ENCODE results near the gene CPSF4. TPM values are rescaled to one million over a fixed set of nuclear protein-coding genes. Genes with fewer than 3 reads are reported as not detected.

The CPSF4 gene
- total RNA-seq, 1 donor, result 41.5 TPM

DNA sequence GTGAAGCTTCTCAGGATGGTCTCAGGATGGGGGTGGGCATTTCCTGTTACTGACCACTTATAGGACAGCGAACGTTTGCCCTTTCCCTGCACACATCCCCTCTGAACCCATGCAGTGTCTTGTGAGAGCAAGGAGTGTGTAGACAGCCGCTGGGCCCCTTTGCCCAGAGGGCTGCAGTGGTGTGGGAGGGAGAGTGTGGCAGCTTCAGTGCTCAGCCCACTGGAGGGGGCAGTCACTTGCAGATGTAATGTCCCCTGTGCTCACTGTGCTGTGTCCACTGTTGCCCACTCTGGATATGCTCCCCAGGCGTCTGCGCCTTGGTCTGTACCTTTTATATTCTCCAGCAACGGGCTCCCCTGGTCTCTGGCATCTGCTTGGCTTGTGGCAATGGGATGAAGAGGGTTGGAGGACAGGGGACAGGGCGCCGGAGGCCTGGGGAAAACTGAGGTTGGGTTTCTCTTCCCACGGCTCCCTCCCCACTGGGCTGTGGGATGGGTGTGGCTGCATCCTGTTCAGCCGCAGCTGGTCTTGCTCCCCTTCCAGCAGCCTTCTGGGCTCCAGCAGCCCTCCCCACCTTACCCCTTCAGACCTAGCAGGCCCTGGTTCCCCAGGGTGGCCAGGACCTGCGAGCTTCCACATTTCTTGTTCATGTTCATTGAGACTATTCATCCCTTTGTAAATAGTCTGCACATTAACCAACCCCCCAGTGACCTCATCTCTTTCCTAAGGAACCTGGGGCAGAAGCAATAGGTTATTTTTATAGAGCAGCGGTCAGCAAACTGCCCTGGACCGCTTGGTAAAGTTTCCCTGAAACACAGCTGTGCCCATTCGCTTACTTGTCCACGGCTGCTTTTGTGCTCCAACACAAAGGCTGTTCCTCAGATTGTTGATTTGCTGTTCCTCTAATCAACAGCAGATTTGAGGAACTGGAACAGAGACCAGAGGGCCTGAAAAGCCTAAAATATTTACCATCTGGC lies 40.0 kb downstream of the CPSF4 start:
- DNase-seq (ENCODE audit: low read depth in 2 of 3, low spot score in 2 of 3), result no peak

DNA sequence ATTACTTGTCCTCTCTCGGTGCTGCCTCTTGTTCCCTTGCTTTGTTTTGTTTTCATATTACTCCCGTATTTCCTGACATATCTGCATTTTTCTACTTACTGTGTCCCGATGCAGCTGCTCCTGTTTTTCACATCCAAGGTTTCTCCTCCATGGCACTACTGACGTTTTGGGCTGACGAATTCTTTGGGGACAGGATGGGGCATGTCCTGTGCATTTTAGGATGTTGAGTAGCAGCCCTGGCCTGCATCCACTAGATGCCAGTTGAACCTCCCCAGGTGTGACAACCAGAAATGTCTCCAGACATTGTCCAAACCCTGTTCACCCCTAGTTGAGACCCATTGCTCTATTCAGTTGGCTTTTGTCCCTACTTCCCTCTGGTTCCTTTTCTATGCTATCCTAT lies 46.4 kb downstream of the CPSF4 start:
- no peak for DNase-seq (ENCODE audit: low read depth in 2 of 3, low spot score in 2 of 3)

DNA sequence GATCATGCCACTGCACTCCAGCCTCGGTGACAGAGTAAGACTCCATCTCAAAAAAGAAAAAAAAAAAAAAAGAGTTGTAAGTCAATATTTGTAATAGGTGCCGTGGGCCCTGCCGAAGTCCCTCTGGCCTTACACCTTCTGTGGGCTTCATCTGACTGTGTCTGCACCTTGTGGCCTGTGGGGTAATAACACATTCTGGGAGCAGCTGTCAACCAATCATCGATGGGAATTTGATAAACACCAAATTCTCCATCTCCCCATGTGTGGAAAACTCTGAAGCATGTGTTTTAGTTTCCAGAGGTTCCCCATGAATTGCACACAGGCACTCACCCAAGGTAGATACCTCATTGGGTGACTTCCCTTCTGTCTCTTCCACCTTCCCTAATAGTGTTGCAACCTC lies 50.5 kb downstream of the CPSF4 start:
- no peak for DNase-seq (ENCODE audit: low read depth in 2 of 3, low spot score in 2 of 3)

DNA sequence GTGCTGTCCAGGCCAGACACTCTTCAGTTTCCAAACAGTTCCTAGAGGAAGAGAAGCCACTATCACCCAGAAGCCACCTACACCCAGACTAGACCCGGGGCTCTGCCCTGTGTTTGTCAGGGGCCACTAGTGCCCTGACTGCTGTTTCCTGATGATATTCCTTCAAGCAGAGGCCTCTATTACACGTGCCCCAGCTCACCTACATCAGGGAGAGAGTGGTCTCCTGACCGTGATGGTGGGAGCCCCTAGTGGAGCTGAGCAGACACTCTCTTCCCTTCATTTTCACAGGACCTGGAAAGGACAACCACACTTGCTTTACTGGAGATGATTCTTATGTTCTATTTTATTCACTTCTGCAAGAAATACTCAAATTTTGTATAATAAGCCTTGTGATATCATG lies 52.1 kb downstream of the CPSF4 start:
- DNase-seq (ENCODE audit: low read depth in 2 of 3, low spot score in 2 of 3), result no peak

DNA sequence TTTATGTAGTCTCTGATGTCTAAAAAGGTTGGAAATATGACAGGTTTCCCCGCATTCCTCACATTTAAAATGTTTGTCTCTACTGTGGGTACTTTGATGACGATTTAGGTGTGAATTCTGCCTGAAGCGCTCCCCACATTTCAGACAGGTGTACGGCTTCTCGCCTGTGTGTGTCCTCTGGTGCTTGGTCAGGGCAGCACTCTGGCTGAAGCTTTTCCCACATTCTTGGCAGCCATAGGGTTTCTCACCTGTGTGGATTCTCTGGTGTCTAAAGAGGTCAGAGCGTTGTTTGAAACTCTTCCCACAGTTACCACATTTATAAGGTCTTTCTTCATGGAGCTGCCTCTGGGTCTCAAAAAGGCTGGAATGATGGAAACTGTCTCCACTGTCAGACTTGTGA lies 55.1 kb downstream of the CPSF4 start:
- no peak for DNase-seq (ENCODE audit: low read depth in 2 of 3, low spot score in 2 of 3)

DNA sequence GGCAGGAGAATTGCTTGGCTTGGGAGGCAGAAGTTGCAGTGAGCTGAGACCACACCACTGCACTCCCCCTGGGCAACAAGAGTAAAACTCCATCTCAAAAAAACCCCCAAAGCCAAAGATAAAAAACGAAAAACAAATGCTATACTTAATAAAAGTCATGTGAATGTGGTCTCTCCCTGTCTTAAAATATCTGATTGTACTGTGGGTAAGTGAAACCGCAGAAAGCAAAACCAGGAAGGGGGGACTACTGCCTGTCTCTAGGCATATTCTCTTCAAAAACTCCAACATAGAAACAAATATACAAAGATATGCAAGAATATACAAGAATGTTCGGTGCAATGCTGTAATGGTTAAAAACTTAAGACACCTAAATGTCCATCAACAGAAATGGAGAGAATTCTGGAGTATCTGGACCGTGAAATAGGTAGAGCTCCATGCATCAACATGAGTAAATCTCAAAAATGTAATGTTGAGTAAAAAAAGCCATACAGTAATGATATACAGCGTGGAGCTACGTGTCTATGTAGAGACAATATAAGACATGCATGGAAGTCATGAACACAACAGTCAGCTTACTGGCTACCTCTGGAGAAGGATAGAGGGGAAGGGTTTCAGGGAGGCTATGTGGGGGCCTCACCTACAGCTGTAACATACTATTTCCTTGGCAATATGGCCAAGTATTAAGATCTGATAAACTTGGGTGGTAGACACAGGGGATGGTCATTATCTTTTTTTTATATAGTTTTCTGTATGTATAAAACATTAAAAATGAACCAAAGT lies 59.2 kb downstream of the CPSF4 start:
- peak in 2 of 3 donors; percentile 33 to 47 for DNase-seq (ENCODE audit: low read depth in 2 of 3, low spot score in 2 of 3)

DNA sequence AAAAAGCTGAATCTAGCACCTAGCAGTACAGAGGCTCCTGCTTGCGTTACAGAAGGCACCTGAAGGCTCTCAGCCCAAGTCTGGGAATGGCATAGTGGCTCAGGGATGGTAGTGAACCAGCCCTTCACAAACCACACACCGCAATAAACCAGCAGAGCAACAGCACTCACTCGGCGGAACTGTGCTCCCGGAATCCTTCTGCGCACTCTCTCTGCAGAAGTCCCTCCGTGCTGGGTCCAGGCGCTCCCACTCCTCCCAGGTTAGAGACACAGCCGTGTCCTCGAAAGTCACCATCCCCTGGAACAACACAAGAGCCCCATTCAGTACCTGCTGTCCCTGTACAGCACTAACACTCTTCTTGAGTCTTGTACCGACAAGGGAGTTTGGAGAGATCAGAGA lies 59.8 kb downstream of the CPSF4 start:
- DNase-seq (ENCODE audit: low read depth in 2 of 3, low spot score in 2 of 3), result no peak

DNA sequence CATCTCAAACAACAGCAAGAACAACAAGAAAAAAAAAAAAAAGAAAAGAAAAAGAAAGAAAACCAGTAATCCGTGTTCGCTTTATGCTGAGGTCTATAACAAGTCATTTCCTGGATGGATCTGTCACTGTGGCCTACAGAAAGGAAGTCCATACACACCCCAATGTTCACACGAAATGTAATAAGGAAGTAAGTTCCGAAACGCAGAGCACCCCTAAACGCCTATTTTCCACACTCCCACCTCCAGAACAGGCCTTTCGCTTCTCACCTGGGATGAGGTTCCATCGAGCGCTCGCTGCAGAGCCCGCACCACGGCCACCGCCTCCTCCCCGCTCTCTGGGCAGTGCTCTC lies 60.6 kb downstream of the CPSF4 start:
- peak; percentile 13 to 72 (median 62) for DNase-seq (ENCODE audit: low read depth in 2 of 3, low spot score in 2 of 3)

DNA sequence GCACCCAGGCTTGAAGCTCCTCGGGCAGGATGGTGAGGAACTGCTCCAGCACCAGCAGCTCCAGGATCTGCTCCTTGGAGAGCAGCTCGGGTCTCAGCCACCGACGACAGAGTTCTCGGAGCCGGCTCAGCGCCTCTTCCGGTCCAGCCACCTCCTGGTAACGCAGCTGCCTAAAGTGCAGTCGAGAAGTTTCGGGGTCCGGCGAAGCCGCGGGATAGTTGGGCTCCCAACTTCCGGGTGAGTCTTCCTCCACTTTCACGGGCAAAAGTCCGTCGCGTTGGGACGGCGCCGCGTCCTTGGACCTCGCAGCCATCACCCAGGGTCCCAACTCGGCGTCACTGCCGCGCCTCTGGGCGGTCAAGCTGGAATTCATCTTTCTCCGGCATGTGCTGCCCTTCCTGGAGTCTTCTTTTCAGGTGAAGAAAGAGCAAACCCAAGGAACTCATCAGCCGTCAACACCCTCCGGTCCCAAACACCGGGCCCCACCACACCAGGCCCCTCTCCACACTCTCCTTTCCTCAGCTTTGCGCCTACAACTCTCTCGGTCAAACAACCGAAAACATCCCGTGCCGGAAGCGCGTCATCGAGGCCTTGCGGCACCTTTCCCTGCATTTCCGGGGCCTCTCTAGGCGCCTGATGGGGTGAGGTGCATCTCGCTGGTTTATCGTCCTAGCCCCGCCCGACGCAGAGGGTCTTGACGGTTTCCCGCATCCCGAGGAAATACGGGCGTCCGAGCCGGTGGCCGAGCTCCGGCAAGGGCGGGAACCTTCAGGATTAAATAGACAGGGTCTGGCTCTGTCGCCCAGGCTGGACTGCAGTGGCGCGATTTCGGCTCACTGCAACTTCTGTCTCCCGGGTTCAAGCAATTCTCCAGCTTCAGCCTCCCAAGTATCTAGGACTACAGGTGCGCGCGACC lies 61.2 kb downstream of the CPSF4 start, which contains the start of gene ZNF394:
ZNF394 (minus strand) TSS at position 561 of the 916 bp plus-strand sequence; CDS start at position 373, 188 bp downstream.
- peak; percentile 78 to 96 (median 91) for DNase-seq (ENCODE audit: low read depth in 2 of 3, low spot score in 2 of 3)

DNA sequence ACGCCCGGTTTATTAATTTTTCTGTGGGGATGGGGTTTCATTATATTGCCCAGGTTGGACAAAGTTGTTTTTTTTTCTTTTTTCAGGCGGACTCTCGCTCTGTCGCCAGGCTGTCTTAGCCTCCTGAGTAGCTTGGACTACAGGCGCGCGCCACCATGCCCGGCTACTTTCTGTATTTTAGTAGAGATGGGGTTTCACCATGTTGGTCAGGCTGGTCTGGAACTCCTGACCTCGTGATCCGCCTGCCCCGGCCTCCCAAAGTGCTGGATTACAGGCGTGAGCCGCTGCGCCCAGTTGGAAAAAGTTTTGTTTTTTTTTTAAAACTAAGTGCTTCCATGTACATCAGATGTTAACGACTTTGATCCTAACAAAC lies 61.9 kb downstream of the CPSF4 start:
- DNase-seq (ENCODE audit: low read depth in 2 of 3, low spot score in 2 of 3), result no peak

DNA sequence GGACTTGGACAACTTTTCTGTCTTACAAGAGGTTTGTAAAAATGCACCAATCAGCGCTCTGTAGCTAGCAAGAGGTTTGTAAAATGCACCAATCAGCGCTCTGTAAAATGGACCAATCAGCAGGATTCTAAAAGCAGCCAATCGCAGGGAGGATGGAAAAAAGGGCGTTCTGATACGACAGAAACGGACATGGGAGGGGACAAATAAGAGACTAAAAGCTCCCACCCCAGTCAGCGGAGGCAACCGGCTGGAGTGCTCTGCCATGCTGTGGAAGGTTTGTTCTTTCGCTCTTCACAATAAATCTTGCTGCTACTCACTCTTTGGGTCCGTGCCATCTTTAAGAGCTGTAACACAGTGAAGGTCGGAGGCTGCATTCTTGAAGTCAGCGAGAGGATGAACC lies 62.5 kb downstream of the CPSF4 start:
- DNase-seq (ENCODE audit: low read depth in 2 of 3, low spot score in 2 of 3), result peak in 2 of 3 donors; percentile 26 to 59

DNA sequence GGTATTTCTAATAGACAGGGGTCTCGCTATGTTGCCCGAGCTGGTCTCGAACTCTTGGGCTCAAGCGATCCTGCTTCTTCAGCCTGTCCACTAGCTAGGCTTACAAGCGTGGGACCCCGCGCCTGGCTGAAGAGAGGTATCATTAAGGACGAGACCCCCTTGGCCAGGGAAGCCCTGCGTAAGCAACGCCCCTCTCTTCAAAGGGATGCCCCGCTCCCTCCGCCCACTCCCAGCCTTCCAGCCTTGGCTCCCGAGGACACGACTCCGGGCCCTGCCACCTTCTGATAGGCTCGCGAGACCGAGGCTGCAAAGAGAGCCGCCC lies 65.5 kb downstream of the CPSF4 start:
- no peak for DNase-seq (ENCODE audit: low read depth in 2 of 3, low spot score in 2 of 3)

DNA sequence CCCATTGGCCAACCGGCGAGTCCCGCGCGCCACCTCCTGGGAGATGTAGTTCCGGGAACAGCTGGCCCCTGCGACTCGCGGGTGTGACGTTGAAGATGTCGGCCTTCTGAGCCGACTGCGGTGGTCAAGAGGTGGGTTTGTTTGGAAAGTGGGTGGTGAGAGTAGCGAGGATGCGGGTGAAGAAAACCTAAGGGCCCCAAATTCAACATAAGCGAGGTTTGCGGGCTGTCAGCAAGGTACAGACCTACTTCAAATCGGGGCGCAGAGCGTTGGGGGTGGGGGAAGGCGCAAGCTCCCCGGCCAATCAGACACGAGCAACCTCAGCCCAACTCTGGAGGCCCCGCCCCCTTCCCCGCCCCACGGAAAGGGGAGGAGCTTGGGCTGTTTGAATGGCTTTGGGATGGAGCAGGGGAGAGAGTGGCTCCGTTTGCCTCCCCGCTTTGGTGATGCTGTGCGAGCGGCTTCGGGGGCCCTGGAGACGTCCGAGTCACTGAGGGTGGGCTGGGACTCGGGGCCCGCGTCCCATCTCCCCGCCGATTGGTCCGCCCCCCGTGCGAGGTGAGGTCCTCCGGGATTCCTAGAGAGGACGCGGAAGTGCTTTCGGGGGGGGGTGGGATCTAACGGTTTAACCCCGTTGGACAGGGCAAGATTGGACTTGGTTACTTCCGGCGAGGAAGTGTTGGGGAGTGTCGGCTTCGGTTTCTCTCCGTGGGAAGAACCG lies 66.0 kb downstream of the CPSF4 start, which contains the start of gene ZKSCAN5:
ZKSCAN5 (plus strand) TSS at position 60 of the 721 bp plus-strand sequence. CDS start 1,383 bp downstream, outside the sequence.
- peak; percentile 97 to 98 (median 98) for DNase-seq (ENCODE audit: low read depth in 2 of 3, low spot score in 2 of 3)

DNA sequence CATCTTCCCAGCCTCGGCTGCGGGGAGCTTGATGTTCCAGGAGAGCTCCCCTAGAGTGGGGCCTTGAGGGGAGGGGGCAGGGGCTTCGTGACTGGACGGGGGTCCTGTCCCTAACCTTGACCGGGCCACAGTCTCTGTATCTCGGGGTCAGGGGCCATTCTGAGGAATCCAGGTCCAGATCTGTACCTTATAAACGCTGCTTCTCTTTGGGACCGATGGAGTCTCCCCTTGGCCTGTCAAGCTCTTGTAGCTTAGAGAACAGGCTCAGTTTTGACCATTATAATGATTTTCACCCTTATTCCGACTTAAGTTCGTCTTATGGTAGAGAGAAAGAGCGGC lies 66.5 kb downstream of the CPSF4 start:
- no peak for DNase-seq (ENCODE audit: low read depth in 2 of 3, low spot score in 2 of 3)

Other genes with a start within 250 kb of the CPSF4 start
- gene KPNA7, start 230.8 kb upstream of the CPSF4 start, total RNA-seq, result under 0.01 TPM
- gene MYH16, start 166.1 kb upstream of the CPSF4 start, total RNA-seq, result not detected
- gene ARPC1A, start 113.0 kb upstream of the CPSF4 start, total RNA-seq, result 52.8 TPM
- 420 TPM for gene ARPC1B, start 64.2 kb upstream of the CPSF4 start, total RNA-seq
- gene PDAP1, start 30.3 kb upstream of the CPSF4 start, total RNA-seq, result 14.3 TPM
- gene BUD31, start 30.0 kb upstream of the CPSF4 start, total RNA-seq, result 32.9 TPM
- 8.9 TPM for gene PTCD1, start 145 bp upstream of the CPSF4 start, total RNA-seq
- gene ATP5MF, start 27.2 kb downstream of the CPSF4 start, total RNA-seq, result 334 TPM
- 10.0 TPM for gene ZNF789, start 33.9 kb downstream of the CPSF4 start, total RNA-seq
- 61.4 TPM for gene ZNF394, start 61.3 kb downstream of the CPSF4 start, total RNA-seq
- gene ZKSCAN5, start 65.7 kb downstream of the CPSF4 start, total RNA-seq, result 6.5 TPM
- 3.2 TPM for gene FAM200A, start 113.2 kb downstream of the CPSF4 start, total RNA-seq
- 44.2 TPM for gene ZNF655, start 119.7 kb downstream of the CPSF4 start, total RNA-seq
- 0.54 TPM for gene TMEM225B, start 159.3 kb downstream of the CPSF4 start, total RNA-seq
- 17.5 TPM for gene ZSCAN25, start 178.0 kb downstream of the CPSF4 start, total RNA-seq
- gene CYP3A5, start 241.1 kb downstream of the CPSF4 start, total RNA-seq, result not detected

Measured in hematopoietic multipotent progenitor cell (in vitro differentiated cells).